ENCODE data around the gene FAH.

DNA sequence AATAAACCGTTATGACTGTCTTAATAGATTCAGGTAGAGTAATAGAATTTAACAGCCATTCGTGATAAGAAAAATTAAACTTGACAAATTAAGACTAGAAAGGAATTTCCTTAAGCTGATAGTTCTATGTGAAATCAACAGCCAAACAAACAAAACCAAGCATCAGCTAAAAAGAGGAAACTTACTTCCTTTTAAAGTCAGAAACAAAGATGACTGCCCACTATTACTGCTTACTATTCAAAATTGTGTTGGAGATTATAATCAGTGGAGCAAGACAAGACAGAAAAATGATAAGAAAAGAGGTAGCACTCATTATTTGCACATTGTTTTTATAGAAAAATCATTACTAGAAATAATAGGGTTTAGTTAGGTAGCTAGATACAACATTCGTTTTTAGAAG is 13.8 kb upstream of the FAH start:
- TF ChIP-seq EZH2 (IDR thresholded peaks at IDR 0.05; ENCODE audit: borderline replicate concordance, low read depth, low read length, severe bottlenecking) (no peak), POLR2A (IDR thresholded peaks at IDR 0.05; ENCODE audit: low read depth, low read length) (no peak), MYC (IDR thresholded peaks at IDR 0.05; ENCODE audit: low read depth, low read length) (no peak), FOS (IDR thresholded peaks at IDR 0.05; ENCODE audit: borderline replicate concordance, insufficient read depth, low read length) (no peak), JUN (IDR thresholded peaks at IDR 0.05; ENCODE audit: borderline replicate concordance, insufficient read depth, insufficient read length, low read depth) (no peak), POLR2AphosphoS5 (IDR thresholded peaks at IDR 0.05; ENCODE audit: insufficient read depth, low read depth, low read length) (no peak), GATA2 (IDR thresholded peaks at IDR 0.05; ENCODE audit: insufficient read depth, insufficient read length, low read depth, low read length) (no peak)
- TF ChIP-seq, protein P1, sequence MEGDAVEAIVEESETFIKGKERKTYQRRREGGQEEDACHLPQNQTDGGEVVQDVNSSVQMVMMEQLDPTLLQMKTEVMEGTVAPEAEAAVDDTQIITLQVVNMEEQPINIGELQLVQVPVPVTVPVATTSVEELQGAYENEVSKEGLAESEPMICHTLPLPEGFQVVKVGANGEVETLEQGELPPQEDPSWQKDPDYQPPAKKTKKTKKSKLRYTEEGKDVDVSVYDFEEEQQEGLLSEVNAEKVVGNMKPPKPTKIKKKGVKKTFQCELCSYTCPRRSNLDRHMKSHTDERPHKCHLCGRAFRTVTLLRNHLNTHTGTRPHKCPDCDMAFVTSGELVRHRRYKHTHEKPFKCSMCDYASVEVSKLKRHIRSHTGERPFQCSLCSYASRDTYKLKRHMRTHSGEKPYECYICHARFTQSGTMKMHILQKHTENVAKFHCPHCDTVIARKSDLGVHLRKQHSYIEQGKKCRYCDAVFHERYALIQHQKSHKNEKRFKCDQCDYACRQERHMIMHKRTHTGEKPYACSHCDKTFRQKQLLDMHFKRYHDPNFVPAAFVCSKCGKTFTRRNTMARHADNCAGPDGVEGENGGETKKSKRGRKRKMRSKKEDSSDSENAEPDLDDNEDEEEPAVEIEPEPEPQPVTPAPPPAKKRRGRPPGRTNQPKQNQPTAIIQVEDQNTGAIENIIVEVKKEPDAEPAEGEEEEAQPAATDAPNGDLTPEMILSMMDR (IDR thresholded peaks at IDR 0.05; ENCODE audit: extremely low read depth in 1 of 2, insufficient read depth in 1 of 2, low read depth in 1 of 2, low read length in 2 of 2) = no peak
- TF ChIP-seq, protein P2, sequence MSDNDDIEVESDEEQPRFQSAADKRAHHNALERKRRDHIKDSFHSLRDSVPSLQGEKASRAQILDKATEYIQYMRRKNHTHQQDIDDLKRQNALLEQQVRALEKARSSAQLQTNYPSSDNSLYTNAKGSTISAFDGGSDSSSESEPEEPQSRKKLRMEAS (IDR thresholded peaks at IDR 0.05; ENCODE audit: insufficient read depth, insufficient read length) = no peak

Data from endothelial cell of umbilical vein (primary cell).